IPS-NIHi7 (cell line): ENCODE measurements around the gene E2F8.
"Not testable (repeated sequence)": the region's sequence is repeated elsewhere in the genome, so short reads cannot be mapped to it uniquely, and the experiment has no call there.

Source experiments
- DNase-seq: peaks from one replicate; pipeline ENCODE4 v3.0.0; 2012; ENCODE audit warnings: mixed read lengths; ENCODE audit errors: extremely low spot score

The E2F8 gene

GRCh38 chr11:19240420-19241259 is at the start of gene E2F8:
Gene E2F8, minus strand, starts transcription at chr11:19240945. Its CDS starts 824 bp downstream, at chr11:19240121.
- peak; percentile 99 for DNase-seq

GRCh38 chr11:19290356-19290755 is 49.6 kb upstream of the E2F8 start:
- no peak for DNase-seq

- no peak for DNase-seq
Measured at GRCh38 chr11:19288256-19288655, 47.5 kb upstream of the E2F8 start.

GRCh38 chr11:19286411-19286810 is 45.7 kb upstream of the E2F8 start:
- no peak for DNase-seq

GRCh38 chr11:19284881-19285280 is 44.1 kb upstream of the E2F8 start:
- DNase-seq: no peak

- no peak for DNase-seq
Measured at GRCh38 chr11:19283991-19284390, 43.2 kb upstream of the E2F8 start.

GRCh38 chr11:19281555-19281954 is 40.8 kb upstream of the E2F8 start:
- no peak for DNase-seq

GRCh38 chr11:19281041-19281440 is 40.3 kb upstream of the E2F8 start:
- no peak for DNase-seq

GRCh38 chr11:19279451-19279850 is 38.7 kb upstream of the E2F8 start:
- peak; percentile 62 for DNase-seq

GRCh38 chr11:19276859-19277808 is 36.4 kb upstream of the E2F8 start:
- peak; percentile 19 for DNase-seq

GRCh38 chr11:19275496-19275895 is 34.8 kb upstream of the E2F8 start:
- no peak for DNase-seq

GRCh38 chr11:19273219-19273618 is 32.5 kb upstream of the E2F8 start:
- not testable (repeated sequence) for DNase-seq

GRCh38 chr11:19268909-19269308 is 28.2 kb upstream of the E2F8 start:
- no peak for DNase-seq

- no peak for DNase-seq
Measured at GRCh38 chr11:19267567-19267966, 26.8 kb upstream of the E2F8 start.

- no peak for DNase-seq
Measured at GRCh38 chr11:19263333-19263732, 22.6 kb upstream of the E2F8 start.

GRCh38 chr11:19259487-19260345 is 19.0 kb upstream of the E2F8 start:
- peak; percentile 58 for DNase-seq

- no peak for DNase-seq
Measured at GRCh38 chr11:19258641-19259230, 18.0 kb upstream of the E2F8 start.

- not testable (repeated sequence) for DNase-seq
Measured at GRCh38 chr11:19254441-19254840, 13.7 kb upstream of the E2F8 start.

- DNase-seq: no peak
Measured at GRCh38 chr11:19253817-19254216, 13.1 kb upstream of the E2F8 start.

GRCh38 chr11:19253153-19253745 is 12.5 kb upstream of the E2F8 start:
- DNase-seq: no peak
